Erythroblast (primary cell): ENCODE results near the gene MRPS23.

Source experiments
- GATA1 ChIP-seq: IDR thresholded peaks from 2 replicates; pipeline ENCODE4 v1.6.1; 2011; ENCODE audit warnings: low read depth, mild to moderate bottlenecking, control low read depth, low read length, moderate library complexity
- POLR2A ChIP-seq: IDR thresholded peaks from 2 replicates; pipeline ENCODE4 v1.6.1; 2011; ENCODE audit warnings: mild to moderate bottlenecking, low read length

GRCh38 chr17:57838857-57839570 is 10.8 kb downstream of the MRPS23 start:
- TF ChIP-seq POLR2A: no peak
- no peak for TF ChIP-seq GATA1
